Activated CD8-positive, alpha-beta memory T cell treated with anti-CD3 and anti-CD28 coated beads, Interleukin-2, amount 50 U/mL, for 48 hours (primary cell): Measurements from ENCODE around the gene MDM1.

Source experiments
- DNase-seq: peaks from one replicate; pipeline ENCODE4 v3.0.0-alpha.2; 2020

Gene MDM1

DNA sequence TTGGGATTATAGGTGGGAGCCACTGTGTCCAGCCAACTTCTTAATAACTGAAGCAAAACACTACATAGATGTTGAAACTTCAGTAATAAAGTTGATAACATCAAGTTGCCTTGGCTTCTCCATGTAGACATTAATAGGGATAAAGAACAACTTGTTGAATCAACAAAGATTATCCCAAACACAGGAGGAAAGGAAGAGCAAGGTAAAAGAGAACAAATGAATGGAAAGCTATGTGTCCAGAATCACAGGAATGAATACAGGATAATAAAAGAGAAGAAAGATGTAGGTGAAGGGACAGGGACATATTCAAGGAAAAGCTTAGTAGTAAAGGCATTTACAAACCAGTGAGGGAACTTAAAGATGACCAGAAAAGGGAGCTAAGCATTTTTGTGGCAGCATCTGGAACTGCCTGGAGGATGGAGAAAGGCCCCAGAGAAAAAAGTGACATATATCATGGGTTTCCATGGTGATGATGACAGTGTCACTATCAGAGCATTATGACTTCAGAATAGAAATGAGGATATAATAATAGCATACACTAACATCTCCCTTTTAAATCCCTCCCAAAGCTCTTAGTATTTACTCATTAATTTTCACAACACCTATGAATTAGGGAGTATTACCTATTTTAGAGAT lies 24.0 kb upstream of the MDM1 start:
- DNase-seq, result no peak

DNA sequence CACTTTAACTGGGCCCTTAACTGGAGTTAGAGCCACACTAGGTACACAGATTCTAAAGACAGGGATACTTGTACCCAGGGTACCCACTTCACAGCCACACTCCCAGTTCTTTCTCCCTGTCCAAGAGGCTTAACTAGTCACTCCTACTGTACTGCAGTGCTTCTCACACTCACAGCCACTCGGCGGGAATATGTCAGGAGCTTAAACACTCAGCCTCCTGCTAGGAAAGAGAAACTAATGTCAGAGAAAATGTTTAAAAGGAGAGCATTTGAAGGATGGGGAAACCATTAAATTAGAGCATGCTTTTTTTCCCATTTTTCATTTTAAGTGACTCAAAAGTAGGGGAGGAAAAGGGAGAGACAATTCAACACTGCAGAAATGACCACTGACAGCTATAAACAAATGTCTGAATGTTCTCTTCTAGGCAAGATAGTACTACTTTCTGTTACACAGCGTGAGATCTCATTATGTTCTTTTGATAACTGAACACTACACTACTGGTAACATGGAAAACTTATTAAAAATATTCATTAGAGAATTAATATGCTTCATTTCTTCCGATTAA lies 22.9 kb upstream of the MDM1 start:
- DNase-seq, result no peak

DNA sequence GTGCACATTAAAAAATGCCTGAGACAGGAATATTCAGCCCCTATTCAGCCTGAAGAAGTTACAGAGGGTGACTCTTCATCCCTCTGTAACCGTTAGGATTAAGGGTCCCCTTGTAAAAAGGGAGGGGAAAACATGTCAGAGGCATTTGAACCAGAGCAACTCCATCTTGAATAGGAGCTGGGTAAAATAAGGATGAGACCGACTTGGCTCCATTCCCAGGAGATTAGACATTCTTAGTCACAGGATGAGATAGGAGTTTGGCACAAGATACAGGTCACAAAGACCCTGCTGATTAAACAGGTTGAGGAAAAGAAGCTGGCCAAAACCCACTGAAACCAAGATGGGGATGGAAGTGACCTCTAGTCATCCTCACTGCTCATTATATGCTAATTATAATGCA lies 19.9 kb upstream of the MDM1 start:
- DNase-seq, result no peak

DNA sequence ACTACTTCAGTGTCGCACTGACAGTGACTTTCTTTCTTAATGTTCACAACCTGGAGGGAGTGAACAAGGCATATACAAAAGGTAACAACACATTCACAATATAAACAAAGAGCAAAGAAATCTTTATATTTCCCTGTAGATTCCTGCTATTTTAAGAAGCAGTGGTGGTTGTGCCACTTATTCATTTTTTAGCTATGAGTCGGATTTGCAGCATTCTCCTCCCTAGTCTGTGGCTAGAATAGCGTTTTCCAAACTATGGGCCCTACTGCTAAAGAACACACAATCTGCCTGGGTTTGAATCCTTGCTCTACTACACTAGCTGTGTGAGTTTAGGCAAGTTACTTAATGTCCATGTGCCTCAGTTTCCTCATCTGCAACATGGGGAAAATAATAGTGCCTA lies 18.6 kb upstream of the MDM1 start:
- no peak for DNase-seq

DNA sequence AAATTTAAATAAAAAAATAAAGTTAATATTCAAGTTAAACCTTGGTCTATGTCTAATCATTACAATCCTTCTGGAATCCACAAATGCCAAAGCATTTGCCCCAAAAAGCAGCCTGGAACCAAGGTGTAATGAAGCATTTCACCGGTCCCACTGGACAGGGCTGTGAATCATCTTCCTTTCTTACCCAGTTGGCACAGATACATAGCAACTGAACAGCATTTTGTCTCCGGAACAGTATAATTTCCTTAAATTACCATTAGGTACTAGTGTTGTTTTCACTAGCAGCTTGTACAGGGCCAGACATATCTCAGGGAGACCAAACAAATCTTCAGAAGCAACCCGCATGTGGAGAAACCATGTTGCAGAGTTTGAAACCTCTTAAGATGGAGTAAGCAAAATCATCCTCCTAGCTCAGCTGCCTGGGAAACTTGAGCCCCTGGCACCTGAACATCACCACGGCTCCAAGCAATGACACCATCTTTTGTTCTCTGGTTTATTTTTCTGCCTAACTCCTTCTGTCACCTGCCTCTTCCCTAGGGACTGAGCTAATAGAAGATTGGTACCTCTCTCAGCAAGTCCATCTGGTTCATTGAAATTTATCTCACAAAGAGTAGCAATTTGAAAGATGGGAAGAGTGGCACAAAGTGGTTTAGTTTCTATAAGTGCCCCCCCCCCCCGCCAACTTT lies 17.9 kb upstream of the MDM1 start:
- DNase-seq, result no peak

DNA sequence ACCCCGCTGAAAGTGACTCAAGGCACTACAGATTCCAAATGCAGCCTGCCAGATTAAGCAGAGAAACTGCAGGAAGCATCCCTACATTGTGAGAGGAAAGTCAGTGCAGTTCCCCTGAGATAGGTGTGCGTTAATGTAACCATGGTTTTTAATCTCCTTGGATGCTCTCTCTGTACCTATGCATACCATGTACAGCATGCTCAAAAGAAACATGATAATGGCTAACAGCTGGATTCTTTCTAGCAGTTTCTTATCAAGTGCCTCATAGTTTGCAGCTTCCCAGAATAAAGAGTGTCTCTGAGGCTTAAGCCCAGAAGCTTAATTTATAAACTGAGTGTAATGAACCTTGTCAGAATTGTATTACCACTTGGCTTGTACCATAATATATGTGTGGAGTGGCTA lies 17.1 kb upstream of the MDM1 start:
- no peak for DNase-seq

DNA sequence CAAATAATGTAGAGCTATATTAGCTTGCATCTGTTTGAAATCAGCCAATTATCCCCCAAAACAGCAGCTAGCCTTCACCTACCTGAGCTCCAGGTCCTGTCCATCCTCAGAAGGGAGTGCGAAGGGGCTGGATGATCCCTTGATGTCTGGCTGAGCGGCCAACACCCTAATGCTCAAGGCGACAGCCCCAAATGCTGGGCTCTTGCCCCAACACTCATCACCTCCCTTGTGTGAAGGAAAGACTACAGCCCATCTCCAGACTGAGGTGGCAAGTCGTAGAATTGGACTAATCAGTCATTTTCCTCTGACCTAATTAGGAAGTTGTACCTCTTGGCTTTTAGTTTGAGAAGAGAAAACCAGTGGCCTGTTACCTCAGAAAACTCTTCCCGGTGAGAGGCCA lies 16.3 kb upstream of the MDM1 start:
- no peak for DNase-seq

DNA sequence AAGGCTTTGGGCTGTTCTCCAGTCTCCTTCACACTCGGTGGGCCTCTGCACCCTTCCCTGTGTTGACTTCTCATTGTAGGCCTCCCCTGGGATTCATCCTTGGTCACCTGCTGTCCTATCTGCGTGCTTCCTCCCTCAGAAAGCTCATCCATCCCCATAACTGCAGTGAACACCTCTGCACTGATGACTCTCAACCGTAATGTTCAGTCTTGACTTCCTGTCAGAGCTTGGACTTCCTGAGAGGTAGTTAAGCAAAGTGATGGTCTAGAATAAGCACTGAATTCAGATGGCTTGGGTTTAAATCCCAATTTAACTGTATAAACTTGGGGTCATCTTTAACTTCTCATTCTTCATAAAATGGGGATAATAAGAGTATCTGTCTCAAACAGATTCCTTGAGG lies 13.6 kb upstream of the MDM1 start:
- no peak for DNase-seq

DNA sequence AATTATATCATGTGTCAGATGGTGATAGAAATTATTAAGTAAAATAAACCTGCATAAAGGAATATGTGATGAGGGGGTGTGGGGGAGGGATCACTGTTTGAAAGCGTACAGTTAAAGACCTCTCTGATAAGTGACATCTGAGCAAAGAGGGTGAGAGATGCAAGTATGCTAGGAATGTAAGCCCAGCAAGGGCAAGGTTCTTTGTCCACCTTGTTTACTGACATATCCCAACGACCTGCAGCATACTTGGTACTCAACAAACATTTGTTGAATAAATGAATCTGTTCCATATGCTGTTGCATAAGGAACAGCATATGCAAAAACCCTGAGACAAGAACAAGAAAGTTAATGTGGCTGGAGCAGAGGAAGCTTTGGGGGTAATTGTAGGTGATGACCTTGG lies 12.0 kb upstream of the MDM1 start:
- DNase-seq, result no peak

DNA sequence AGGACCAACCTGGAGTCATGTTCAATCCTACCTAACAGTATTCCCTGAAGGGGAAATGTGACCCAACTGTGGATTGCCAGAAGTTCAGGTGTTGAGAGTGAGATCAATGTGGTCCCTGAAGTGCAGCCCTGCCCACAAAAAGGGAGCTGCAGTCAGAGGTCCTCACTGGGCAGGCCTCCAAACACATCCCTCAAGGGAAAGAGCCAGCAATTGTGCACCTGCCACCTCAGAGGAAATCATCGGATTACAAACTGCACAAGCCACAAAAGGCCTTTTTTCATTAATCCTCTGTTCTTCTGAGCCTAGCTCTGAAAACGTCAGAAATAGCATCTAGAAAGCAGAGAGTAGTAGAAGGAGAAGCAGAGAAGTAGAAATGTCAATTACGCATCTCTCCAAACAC lies 10.8 kb upstream of the MDM1 start:
- DNase-seq, result no peak

DNA sequence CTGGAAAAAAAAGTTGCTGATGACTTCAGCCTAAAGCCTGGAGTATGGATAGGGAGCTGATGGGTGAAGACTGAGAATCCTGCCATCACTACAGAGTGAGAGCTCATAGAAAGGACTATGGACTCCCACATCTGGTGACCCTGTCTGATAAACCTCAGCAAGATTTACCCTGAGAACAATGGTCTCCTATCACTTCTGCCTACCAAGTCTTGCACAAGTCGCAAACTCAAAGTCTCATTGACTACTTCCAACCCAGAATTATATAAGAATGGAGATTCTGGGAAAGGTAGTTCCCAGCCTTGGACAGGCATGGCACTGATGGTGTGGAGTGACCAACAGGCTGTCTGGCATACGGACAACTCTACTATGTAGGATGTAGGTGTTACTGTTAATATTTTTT lies 9.7 kb upstream of the MDM1 start:
- no peak for DNase-seq

DNA sequence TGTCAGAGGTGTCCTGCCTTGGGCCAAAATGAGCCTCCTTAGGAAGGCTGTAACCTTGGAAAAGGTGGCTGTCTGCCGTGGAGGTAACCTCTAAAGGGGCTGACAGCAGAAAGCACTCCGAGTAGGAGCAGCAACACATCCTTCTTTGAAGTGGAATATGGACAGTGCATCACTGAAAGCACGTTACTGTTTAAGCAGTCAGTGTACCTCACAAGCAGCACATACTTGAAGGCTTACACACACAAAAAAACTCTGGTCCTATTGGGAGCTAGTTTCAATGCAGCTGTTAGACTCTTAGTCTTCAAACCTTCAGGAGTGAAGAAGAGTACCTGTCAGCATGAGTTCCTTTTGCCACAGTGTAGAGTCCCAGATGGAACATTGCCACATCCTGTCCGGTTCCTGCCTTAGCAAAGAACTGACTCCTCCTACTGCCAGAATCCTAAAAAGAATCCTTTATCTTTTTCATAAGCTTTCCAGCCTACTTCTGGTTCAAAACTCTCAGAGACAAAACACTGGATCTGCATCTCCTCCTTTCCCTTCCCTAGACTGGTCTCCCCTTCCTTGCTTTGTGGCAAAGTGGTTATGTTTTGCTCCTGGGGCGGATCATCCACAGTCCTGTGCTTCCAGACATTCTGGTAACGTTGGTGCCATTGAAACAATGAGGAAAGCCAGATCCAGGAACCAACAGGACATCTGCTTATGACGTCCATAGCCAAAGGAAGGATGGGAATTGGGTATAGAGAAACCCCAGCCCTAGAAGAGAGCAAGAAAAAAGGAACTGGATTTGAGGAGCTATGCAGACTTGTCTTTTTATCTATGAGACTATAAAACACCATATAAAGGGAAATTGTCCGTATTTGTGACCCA lies 8.5 kb upstream of the MDM1 start:
- DNase-seq, result no peak

DNA sequence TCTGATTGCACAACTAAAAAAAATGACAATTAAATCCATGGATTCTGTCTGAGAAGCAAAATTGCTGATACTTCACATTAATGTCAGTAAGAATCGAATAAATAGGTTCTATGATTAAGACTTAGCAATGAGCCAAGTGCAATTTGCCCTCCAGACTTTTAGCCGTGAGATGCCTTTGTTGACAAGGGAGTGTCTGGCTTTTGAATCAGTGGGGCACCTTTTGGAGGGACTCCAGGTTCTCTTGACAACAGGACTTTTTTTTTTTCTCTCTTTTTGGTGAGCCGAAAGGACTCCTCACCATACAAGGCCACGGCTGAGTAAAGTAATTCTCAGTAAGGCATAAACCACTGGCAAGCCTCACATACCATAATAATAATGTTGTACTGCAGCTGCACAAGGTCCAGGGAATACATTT lies 4.7 kb upstream of the MDM1 start:
- DNase-seq, result no peak

DNA sequence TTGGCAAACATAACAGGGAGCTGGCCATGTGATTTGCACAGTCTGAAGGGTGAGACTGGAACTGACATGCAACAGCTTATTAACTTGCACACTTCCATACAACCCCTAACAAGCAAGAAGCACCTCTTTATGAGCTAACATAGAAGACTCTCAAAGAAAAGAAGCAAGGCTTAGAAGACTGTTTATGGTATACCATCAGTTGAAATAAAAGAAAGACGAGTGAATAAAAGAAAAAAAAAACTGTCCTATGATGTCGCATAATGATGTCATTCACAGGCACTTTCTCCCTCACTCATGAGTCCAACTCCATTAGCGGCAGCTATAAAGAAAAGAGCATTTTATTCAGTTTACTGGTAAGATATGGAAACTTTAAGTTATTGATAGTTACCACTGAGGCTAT lies 3.3 kb upstream of the MDM1 start:
- DNase-seq, result no peak

DNA sequence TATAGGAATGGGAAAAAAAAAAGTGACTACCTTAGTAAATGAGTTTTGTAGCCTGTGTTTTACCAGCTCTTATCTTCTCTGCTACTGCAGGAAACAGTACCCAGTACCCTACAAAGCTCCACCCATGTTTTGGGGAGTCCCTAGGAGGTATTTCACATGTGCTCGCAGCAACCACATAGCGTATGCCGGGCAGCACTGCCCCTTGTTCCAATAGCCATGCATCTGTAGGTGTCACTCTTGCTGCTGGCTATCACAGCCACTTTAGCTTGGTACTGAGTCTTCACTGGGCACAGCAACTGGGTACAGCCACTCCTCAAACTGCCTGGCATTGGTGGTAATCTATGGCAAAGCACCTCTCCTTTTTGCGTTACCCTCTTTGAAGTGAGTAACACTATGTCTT lies 2.0 kb upstream of the MDM1 start:
- peak; percentile 57 for DNase-seq

DNA sequence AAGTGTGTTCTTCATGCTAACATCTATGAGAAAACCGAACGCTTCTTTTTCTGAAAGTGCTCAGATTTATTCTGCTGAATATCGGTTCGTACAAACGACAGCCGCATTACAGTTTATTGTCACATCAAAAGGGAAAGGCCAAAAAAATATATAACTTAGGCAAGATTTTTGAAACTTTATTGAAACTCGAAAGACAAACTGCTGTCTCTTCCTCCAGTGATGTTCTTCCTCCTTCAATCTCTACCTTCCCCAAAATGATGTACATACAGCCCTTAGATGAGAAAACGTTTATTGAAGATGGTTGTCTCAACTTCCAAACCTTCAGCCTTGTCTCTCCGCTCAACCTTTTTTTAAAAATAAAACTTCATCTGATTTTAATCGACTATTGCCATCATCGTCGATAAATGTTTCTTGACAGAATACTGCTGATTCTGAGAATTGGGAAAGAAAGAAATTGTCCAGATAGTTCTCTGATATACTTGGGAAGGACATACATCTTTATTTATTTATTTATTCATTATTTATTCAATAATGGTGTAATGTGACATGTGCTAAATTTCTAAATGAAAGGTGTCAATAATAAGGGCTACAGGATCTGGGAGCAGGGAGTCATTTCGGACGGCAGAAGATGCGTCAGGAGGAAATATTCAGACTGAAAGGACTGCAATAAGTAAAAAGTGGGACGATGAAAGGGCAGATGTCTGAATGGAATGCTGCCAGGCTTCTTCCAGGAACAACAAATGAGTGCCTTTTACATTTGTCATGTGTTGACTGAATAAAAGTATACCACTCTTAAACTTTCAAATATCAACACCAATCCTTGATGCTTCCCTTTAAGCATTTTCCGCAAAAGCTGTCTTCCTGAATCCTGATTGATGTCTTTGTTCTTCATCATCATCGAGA lies 817 bp upstream of the MDM1 start:
- DNase-seq, result no peak

DNA sequence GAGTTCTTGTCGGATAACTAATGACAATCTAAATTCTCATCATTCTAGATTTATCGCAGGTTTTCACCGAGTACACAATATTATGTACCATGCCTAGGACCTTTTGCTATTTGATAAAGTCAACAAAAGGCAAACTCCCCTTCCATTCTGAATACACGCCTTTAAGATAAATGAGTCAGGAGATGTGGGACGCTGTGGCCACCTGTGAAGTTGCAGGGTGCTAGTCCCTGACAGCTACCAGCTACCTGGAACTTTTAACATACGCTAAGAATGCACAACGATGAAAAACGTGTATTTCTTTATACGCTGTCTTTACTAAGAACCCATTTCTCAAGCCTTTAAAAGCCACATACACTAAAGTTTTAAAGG lies 678 bp downstream of the MDM1 start:
- no peak for DNase-seq

DNA sequence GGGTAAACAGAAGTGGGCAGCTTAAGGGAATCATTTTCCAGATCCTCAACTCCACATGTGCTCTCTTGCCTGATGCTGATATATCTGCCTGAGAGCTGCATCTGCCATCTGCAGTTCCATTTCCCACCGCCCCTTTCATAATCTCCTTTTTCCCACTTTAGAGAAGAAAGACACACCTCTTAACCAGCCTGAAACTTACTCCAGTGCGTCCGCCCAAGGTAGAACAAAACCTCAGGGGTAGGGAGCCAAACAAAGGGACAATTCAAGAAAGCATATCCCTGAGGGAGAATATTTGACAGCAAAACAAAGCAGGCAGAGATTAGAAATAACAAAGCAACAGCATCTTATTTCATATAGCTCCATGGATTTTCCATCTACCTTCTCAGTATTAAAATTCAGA lies 4.3 kb downstream of the MDM1 start:
- no peak for DNase-seq

DNA sequence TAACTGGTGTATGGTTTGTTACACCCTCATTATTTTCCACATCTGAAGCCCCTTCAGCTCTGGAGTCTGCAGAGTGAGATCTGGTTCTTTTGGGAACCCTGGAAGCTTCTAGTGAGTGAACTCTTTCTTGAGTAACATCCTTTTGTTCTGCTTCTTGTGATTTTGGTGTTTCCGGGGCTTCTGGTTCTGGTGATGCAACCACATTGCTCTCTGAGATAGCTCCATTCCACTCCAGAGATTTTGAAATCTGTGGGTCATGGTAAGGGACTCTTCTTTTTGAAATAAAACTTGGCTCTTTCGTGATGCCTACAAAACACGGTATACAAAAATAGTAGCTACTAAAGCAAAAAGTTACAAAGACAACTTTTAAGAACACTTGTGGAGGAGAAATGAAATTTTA lies 5.4 kb downstream of the MDM1 start:
- DNase-seq, result no peak

DNA sequence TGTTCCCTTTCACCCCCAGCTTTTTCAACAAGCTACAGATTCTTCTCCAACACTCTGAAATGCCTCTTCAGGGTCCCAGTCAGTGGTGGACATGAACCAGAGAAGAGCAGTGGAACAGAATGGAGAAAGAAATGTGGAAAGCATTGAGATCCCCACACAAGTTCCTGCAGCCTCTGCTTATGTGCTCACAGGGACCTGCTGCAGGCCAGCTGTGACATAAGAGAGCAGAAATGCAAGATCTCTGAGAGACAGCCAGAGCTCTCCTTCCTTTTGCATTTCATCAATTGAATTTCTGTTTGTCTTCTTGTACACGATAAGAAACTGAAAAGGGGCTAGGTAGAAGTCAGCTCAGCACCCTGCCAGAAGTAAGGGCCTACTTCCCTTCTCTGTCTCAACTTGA lies 6.2 kb downstream of the MDM1 start:
- no peak for DNase-seq

DNA sequence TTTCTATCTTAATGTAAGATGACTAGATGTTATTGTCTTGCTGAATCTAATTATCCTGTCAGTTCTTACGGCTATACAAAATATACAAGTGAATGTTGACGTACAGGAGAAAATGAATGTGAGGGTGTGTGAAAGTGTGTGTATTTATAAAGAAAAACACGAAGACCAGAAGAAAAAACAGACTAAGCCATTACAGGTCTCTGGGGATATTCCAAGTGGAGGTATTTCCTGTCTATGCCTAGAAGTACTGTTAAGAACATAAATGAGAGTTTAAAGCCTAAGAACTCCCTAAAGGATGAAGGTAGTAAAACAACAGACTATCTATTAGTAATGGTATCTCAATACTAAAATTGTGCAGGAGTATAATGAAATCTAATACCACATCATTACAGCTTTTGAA lies 7.6 kb downstream of the MDM1 start:
- DNase-seq, result no peak

DNA sequence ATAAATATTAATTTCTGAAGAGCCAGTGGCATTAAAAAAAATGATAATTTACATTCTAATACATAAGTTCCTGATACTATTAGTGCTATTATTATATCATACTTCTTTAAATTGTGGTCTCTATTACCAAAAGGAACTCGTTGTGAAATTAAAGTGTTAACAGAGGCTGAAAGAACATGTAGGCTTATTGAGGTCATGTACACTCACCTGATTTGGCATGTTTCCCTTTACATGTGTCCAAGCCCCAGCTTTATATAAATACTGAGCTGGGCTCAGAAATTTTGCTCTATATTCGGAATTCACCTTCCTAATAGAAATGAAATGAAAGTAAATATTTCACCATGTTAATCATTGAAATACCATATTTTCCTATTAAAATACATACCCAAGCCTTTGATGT lies 11.0 kb downstream of the MDM1 start:
- no peak for DNase-seq
